ENCODE data around the gene ALDOB. TPM values are rescaled to one million over a fixed set of nuclear protein-coding genes. Genes with fewer than 3 reads are reported as not detected.
"Not testable (repeated sequence)": the region's sequence is repeated elsewhere in the genome, so short reads cannot be mapped to it uniquely, and the experiment has no call there.

ALDOB gene
- total RNA-seq, 2 donors from 2014 or later = 0.24 to 0.85 TPM

GRCh38 chr9:101393135-101393534 lies 42.4 kb downstream of the ALDOB start:
- no peak for DNase-seq (ENCODE audit: low spot score)
- Histone ChIP-seq H3K9me3 (peaks cover 0 to 12% of the 10 kb centered on the region in 2 donors), H3K27me3 (no peaks in the 10 kb centered on the region), H3K27ac (no peak overlapping the region), H3K4me3 (no peak overlapping the region), H3K36me3 (peaks cover 19% of the 10 kb centered on the region), H3K4me1 (peaks cover 0 to 22% of the 10 kb centered on the region in 2 donors)
- no peak for TF ChIP-seq CTCF (IDR thresholded peaks at IDR 0.05)

GRCh38 chr9:101388507-101388993 lies 47.0 kb downstream of the ALDOB start:
- H3K27ac ChIP-seq = no peak overlapping the region
- TF ChIP-seq CTCF (IDR thresholded peaks at IDR 0.05) = no peak
- H3K9me3 ChIP-seq = peaks cover 0 to 20% of the 10 kb centered on the region in 2 donors
- H3K4me3 ChIP-seq = no peak overlapping the region
- H3K36me3 ChIP-seq = peaks cover 19% of the 10 kb centered on the region
- H3K27me3 ChIP-seq = no peaks in the 10 kb centered on the region
- H3K4me1 ChIP-seq = no peaks in the 10 kb centered on the region
- no peak for DNase-seq (ENCODE audit: low spot score)

- TF ChIP-seq CTCF (IDR thresholded peaks at IDR 0.05) = peak; percentile 39 to 55
- H3K27ac ChIP-seq = no peak overlapping the region
- H3K27me3 ChIP-seq = no peaks in the 10 kb centered on the region
- H3K36me3 ChIP-seq = peaks cover 19% of the 10 kb centered on the region
- no peak overlapping the region for H3K4me3 ChIP-seq
- H3K9me3 ChIP-seq = peaks cover 0 to 15% of the 10 kb centered on the region in 2 donors
- no peak for DNase-seq (ENCODE audit: low spot score)
- no peaks in the 10 kb centered on the region for H3K4me1 ChIP-seq
Measured at GRCh38 chr9:101387871-101388506, 47.6 kb downstream of the ALDOB start.

GRCh38 chr9:101384873-101385536 lies 50.6 kb downstream of the ALDOB start, which contains the start of gene BAAT:
TSS of gene BAAT (minus strand) at chr9:101385006. CDS start at chr9:101371404, 13,602 bp downstream.
- H3K27me3 ChIP-seq; H3K4me3 ChIP-seq; DNase-seq (ENCODE audit: low spot score); H3K27ac ChIP-seq; H3K4me1 ChIP-seq: not testable (repeated sequence)
- H3K36me3 ChIP-seq = peaks cover 17% of the 10 kb centered on the region
- H3K9me3 ChIP-seq = peaks cover 0 to 12% of the 10 kb centered on the region in 2 donors

- Histone ChIP-seq H3K9me3 (peaks cover 0 to 15% of the 10 kb centered on the region in 2 donors), H3K4me1 (no peaks in the 10 kb centered on the region), H3K27ac (no peak overlapping the region), H3K4me3 (no peak overlapping the region), H3K36me3 (peaks cover under 1% of the 10 kb centered on the region), H3K27me3 (no peaks in the 10 kb centered on the region)
- TF ChIP-seq CTCF (IDR thresholded peaks at IDR 0.05) = no peak
- DNase-seq (ENCODE audit: low spot score) = no peak
Measured at GRCh38 chr9:101383361-101383760, 52.2 kb downstream of the ALDOB start.

GRCh38 chr9:101381833-101382342 lies 53.7 kb downstream of the ALDOB start:
- H3K4me1 ChIP-seq = no peaks in the 10 kb centered on the region
- TF ChIP-seq CTCF (IDR thresholded peaks at IDR 0.05) = no peak
- H3K27me3 ChIP-seq = no peaks in the 10 kb centered on the region
- H3K4me3 ChIP-seq = no peak overlapping the region
- H3K27ac ChIP-seq = no peak overlapping the region
- H3K36me3 ChIP-seq = no peaks in the 10 kb centered on the region
- no peak for DNase-seq (ENCODE audit: low spot score)
- H3K9me3 ChIP-seq = peaks cover 0 to 15% of the 10 kb centered on the region in 2 donors
